AG04450 (cell line): Measurements from ENCODE around the gene OCIAD1. TPM values are rescaled to one million over a fixed set of nuclear protein-coding genes. Genes with fewer than 3 reads are reported as not detected.
"Not testable (repeated sequence)": the region's sequence is repeated elsewhere in the genome, so short reads cannot be mapped to it uniquely, and the experiment has no call there.

Source experiments
- CTCF ChIA-PET: fragments of 300-600, 350-600 bp; formaldehyde crosslinking; extraction: SDS; loops from one replicate; lab custom pipeline; 2022; ENCODE audit warnings: antibody characterized with exemption, inconsistent platforms; lab: Charles Lee
- POLR2A ChIA-PET: fragments of 350-600 bp; formaldehyde crosslinking; extraction: SDS; loops from one replicate; lab custom pipeline; 2021; ENCODE audit warnings: antibody characterized with exemption, inconsistent platforms; lab: Yijun Ruan, JAX
- DNase-seq: peaks from one replicate; pipeline ENCODE4 v3.0.0-alpha.2; 2011; ENCODE audit warnings: low read depth, low spot score
- H3K27ac ChIP-seq: one replicate; pipeline ENCODE4 v1.5.1; 2012; ENCODE audit warnings: low read depth, low read length, control low read depth
- H3K27me3 ChIP-seq: one replicate; pipeline ENCODE4 v1.6.0; 2012; ENCODE audit warnings: low read length; ENCODE audit not compliant: control insufficient read depth, insufficient read depth
- H3K4me3 ChIP-seq: 2 replicates; pipeline ENCODE4 v1.5.1; 2011; ENCODE audit warnings: mild to moderate bottlenecking, low read depth, low read length, control low read depth
- H3K9me3 ChIP-seq: 2 replicates; pipeline ENCODE4 v1.5.1; 2012; ENCODE audit warnings: low read length; ENCODE audit not compliant: control insufficient read depth, insufficient read depth
- polyA plus RNA-seq: library from polyadenylated mRNA; depleted of rRNA; stranded (reverse); fragments of >200 nt; gene quantifications from 2 replicates; pipeline ENCODE4 v1.2.3, GENCODE V29; 2011
- TF ChIP-seq, protein P1 (sequence below): IDR thresholded peaks from 2 replicates; pipeline ENCODE4 v1.5.1; 2011; ENCODE audit warnings: low read depth, low read length, control low read depth, inconsistent platforms

OCIAD1 gene
- polyA plus RNA-seq, 1 experiment, result 176 TPM

DNA sequence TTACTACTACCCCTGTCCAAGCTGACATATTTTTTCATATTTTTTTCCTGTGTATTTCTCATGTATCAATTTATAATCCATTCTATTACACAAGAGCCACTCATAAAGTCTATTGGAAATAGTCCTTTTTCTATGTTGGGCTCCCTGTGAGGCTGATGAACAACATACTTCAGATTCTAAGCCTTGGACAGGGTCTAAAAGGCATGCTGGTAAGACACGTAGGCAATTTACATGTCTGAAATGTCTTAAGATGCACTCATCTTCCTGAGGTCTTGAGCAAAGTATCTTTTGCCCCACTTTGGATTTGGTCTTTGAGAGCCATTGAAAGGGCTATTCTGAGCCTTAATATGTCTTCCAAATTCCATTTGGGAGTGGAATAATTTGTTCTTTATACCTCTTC is 31.8 kb downstream of the OCIAD1 start:
- no peak overlapping the region for H3K4me3 ChIP-seq
- no peaks in the 10 kb centered on the region for H3K27me3 ChIP-seq
- CTCF ChIA-PET, result no interaction called here
- POLR2A ChIA-PET, result no interaction called here
- DNase-seq, result no peak
- TF ChIP-seq, protein P1, sequence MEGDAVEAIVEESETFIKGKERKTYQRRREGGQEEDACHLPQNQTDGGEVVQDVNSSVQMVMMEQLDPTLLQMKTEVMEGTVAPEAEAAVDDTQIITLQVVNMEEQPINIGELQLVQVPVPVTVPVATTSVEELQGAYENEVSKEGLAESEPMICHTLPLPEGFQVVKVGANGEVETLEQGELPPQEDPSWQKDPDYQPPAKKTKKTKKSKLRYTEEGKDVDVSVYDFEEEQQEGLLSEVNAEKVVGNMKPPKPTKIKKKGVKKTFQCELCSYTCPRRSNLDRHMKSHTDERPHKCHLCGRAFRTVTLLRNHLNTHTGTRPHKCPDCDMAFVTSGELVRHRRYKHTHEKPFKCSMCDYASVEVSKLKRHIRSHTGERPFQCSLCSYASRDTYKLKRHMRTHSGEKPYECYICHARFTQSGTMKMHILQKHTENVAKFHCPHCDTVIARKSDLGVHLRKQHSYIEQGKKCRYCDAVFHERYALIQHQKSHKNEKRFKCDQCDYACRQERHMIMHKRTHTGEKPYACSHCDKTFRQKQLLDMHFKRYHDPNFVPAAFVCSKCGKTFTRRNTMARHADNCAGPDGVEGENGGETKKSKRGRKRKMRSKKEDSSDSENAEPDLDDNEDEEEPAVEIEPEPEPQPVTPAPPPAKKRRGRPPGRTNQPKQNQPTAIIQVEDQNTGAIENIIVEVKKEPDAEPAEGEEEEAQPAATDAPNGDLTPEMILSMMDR, result no peak
- H3K9me3 ChIP-seq, result no peaks in the 10 kb centered on the region
- no peak overlapping the region for H3K27ac ChIP-seq

DNA sequence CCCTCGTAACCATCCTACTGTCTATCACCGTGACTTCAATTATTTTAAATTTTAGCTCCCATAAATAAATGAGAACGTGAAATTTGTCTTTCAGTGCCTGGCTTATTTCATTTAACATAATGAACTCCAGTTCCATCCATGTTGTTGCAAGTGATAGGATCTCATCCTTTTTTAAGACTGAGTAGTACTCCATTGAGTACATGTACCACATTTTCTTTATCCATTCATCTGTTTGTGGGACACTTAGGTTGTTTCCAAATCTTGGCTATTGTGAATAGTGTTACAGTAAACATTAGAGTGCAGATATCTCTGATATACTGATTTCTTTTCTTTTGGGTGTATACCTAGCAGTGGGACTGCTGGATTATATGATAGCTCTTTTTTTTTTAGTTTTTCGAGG is 32.8 kb downstream of the OCIAD1 start:
- H3K9me3 ChIP-seq, result no peaks in the 10 kb centered on the region
- TF ChIP-seq, protein P1, result no peak
- DNase-seq, result no peak
- CTCF ChIA-PET, result no interaction called here
- H3K27ac ChIP-seq, result no peak overlapping the region
- POLR2A ChIA-PET, result no interaction called here
- no peak overlapping the region for H3K4me3 ChIP-seq
- H3K27me3 ChIP-seq, result no peaks in the 10 kb centered on the region

DNA sequence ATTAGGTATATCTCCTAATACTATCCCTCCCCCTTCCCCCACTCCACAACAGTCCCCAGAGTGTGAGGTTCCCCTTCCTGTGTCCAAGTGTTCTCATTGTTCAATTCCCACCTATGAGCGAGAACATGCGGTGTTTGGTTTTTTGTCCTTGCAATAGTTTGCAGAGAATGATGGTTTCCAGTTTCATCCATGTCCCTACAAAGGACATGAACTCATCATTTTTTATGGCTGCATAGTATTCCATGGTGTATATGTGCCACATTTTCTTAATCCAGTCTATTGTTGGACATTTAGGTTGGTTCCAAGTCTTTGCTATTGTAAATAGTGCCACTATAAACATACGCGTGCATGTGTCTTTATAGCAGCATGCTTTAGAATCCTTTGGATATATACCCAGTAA is 33.8 kb downstream of the OCIAD1 start:
- H3K27ac ChIP-seq, DNase-seq, POLR2A ChIA-PET, CTCF ChIA-PET, H3K4me3 ChIP-seq, H3K9me3 ChIP-seq, H3K27me3 ChIP-seq: not testable (repeated sequence)

DNA sequence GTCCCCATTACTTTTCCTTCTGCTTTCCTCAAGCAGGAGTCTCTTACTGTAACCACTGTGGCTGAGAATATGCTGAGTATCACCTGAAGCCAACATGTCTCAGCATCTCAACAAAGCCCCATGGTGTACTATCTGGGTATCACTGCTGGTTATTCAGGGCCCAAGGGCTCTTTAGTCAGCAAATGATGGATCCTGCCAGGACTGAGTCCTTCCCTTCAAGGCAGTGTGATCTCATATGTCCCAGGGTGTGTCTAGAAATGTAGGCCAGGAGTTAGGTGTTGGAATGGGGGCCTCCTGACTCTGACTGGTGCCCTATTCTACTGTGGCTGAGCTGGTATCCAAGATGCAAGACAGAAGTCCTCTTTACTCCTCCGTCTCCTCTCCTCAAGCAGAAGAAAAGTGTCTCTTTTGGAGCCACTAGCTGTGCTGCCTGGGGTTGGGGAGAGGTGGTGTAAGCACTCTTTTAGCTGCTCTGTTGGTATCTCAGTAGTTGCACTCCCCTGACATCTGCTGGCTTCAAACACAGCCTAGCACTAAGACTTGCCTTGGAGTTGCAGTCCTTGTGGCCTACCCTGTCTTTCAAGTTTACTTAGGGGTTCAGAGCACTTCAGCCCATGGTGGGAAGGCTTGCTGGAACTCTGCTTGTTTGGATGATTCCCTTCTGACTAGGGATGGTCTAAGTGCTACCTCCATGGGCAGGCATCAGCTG is 47.1 kb downstream of the OCIAD1 start:
- H3K4me3 ChIP-seq, result no peak overlapping the region
- H3K9me3 ChIP-seq, result no peaks in the 10 kb centered on the region
- DNase-seq, result no peak
- POLR2A ChIA-PET, result no interaction called here
- CTCF ChIA-PET, result no interaction called here
- TF ChIP-seq, protein P1, result no peak
- H3K27me3 ChIP-seq, result no peaks in the 10 kb centered on the region
- no peak overlapping the region for H3K27ac ChIP-seq

DNA sequence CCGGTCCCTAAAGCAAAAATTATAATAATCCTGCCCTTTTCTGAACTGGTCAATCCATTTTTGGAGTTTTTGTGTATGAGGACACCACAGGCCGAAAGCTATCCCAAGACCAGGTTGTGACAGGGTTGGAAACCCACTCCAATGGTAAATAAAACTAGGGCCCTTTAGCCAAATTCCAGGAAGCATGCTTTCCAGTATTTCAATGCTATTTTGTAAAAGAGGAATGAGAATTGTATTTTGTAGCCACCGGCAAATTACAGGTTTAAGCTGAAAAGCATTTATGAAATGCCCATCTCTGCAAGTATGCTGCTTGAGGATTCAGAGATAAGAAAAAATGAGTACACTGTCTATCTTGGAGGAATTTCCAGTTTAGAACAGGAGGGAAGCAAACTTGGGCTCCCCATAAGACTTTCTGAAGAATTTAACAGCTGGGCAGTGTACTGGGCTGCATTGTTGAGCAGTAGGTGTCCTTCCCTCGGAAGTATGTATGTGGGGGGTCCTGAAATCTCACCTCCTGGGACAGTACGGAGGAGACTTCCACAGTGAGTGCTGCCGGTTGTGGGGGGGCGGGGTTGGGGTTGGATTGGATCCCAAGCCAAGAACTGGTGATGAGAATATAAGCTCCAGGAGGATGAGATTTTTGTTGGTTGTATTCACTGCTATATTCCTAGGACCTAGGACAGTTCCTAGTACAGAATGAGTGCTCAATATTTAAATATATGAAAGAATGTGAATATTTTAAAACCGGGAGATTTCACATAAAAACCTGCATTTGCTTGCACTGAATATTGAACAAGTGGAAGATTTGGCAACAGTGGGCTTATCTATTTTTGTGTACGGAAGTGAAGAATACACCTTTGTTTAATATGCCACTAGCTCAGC is 48.9 kb downstream of the OCIAD1 start:
- H3K9me3 ChIP-seq, result no peaks in the 10 kb centered on the region
- H3K27ac ChIP-seq, result no peak overlapping the region
- DNase-seq, result no peak
- H3K27me3 ChIP-seq, result no peaks in the 10 kb centered on the region
- TF ChIP-seq, protein P1, result no peak
- POLR2A ChIA-PET, result no interaction called here
- CTCF ChIA-PET, result no interaction called here
- H3K4me3 ChIP-seq, result no peak overlapping the region

DNA sequence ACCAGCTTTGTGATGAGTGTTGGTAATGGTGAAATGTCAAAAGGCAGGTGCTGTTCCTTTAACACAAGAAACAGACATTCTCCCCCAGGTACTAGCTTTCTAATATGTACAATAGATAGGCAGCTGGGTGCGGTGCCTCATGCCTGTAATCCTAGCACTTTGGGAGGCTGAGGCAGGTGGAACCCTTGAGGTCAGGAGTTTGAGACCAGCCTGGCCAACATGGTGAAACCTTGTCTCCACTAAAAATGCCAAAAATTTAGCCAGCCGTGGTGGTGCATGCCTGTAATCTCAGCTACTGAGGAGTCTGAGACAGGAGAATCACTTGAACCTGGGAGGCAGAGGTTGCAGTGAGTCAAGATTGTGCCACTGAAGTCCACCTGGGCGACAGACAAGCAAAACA is 50.8 kb downstream of the OCIAD1 start:
- H3K27me3 ChIP-seq, DNase-seq, CTCF ChIA-PET, H3K9me3 ChIP-seq, POLR2A ChIA-PET, H3K4me3 ChIP-seq, H3K27ac ChIP-seq: not testable (repeated sequence)

DNA sequence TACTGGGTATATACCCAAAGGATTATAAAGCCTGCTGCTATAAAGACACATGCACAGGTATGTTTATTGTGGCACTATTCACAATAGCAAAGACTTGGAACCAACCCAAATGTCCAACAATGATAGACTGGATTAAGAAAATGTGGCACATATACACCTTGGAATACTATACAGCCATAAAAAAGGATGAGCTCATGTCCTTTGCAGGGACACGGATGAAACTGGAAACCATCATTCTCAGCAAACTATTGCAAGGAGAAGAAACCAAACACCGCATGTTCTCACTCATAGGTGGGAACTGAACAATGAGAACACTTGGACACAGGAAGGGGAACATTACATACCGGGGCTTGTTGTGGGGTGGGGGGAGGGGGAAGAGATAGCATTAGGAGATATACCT is 58.9 kb downstream of the OCIAD1 start:
- CTCF ChIA-PET, H3K27ac ChIP-seq, H3K9me3 ChIP-seq, POLR2A ChIA-PET, H3K4me3 ChIP-seq, DNase-seq, H3K27me3 ChIP-seq: not testable (repeated sequence)
